ENCODE results near the gene ST8SIA6. TPM values are rescaled to one million over a fixed set of nuclear protein-coding genes. Genes with fewer than 3 reads are reported as not detected.
"Not testable (repeated sequence)": the region's sequence is repeated elsewhere in the genome, so short reads cannot be mapped to it uniquely, and the experiment has no call there.

ST8SIA6 gene
- total and polyA plus RNA-seq, 7 donors, result 0.50 to 2.6 (median 1.1) TPM; not detected in 2

GRCh38 chr10:17330501-17330900 is 123.9 kb downstream of the ST8SIA6 start:
- 73 to 75% methylated on average over 2 of the region's 2 CpGs for whole genome bisulfite sequencing, 2 donors
- TF ChIP-seq POLR2A (IDR thresholded peaks at IDR 0.05) (no peak), EP300 (IDR thresholded peaks at IDR 0.05) (no peak), POLR2AphosphoS5 (IDR thresholded peaks at IDR 0.05) (no peak), CTCF (IDR thresholded peaks at IDR 0.05) (no peak)
- intact Hi-C loops (cut with DNase I), result no loop called here

GRCh38 chr10:17326377-17326776 is 128.0 kb downstream of the ST8SIA6 start:
- Histone ChIP-seq H3K9me3 (no peaks in the 10 kb centered on the region), H3K27me3 (no peaks in the 10 kb centered on the region), H3K4me3 (no peak overlapping the region), H3K4me1 (no peaks in the 10 kb centered on the region), H3K27ac (no peak overlapping the region), H3K36me3 (no peaks in the 10 kb centered on the region)
- 85 to 86% methylated on average over 4 of the region's 4 CpGs for WGBS, 2 donors
- DNase-seq, result no peak
- intact Hi-C loops (cut with DNase I), result no loop called here
- TF ChIP-seq POLR2A (IDR thresholded peaks at IDR 0.05) (no peak), POLR2AphosphoS5 (IDR thresholded peaks at IDR 0.05) (no peak), EP300 (IDR thresholded peaks at IDR 0.05) (no peak), CTCF (IDR thresholded peaks at IDR 0.05) (no peak)

More at GRCh38 chr10:17330501-17330900, 123.9 kb downstream of the ST8SIA6 start:
- Histone ChIP-seq H3K27me3 (no peaks in the 10 kb centered on the region), H3K4me1 (no peaks in the 10 kb centered on the region), H3K27ac (no peak overlapping the region), H3K36me3 (no peaks in the 10 kb centered on the region), H3K4me3 (no peak overlapping the region), H3K9me3 (no peaks in the 10 kb centered on the region)
- DNase-seq, result no peak

- H3K36me3 ChIP-seq; H3K4me1 ChIP-seq; H3K9me3 ChIP-seq; H3K27ac ChIP-seq; DNase-seq; H3K4me3 ChIP-seq; H3K27me3 ChIP-seq; intact Hi-C loops (cut with DNase I): not testable (repeated sequence)
- 83 to 86% methylated on average over 3 of the region's 3 CpGs for WGBS, 2 donors
Observed at GRCh38 chr10:17321957-17322356, 132.4 kb downstream of the ST8SIA6 start.

GRCh38 chr10:17316488-17317170 is 137.8 kb downstream of the ST8SIA6 start:
- Histone ChIP-seq H3K4me1 (no peaks in the 10 kb centered on the region), H3K27me3 (no peaks in the 10 kb centered on the region), H3K36me3 (no peaks in the 10 kb centered on the region), H3K9me3 (no peaks in the 10 kb centered on the region), H3K4me3 (no peak overlapping the region), H3K27ac (no peak overlapping the region)
- TF ChIP-seq POLR2AphosphoS5 (IDR thresholded peaks at IDR 0.05), result no peak
- TF ChIP-seq EP300 (IDR thresholded peaks at IDR 0.05), result no peak
- no peak for TF ChIP-seq POLR2A (IDR thresholded peaks at IDR 0.05)
- no peak for TF ChIP-seq CTCF (IDR thresholded peaks at IDR 0.05)
- 74 to 95% methylated on average over 1 of the region's 1 CpG for WGBS, 2 donors
- intact Hi-C loops (cut with DNase I), result no loop called here
- no peak for DNase-seq

- intact Hi-C loops (cut with DNase I), result no loop called here
- Histone ChIP-seq H3K27ac (no peak overlapping the region), H3K4me1 (no peaks in the 10 kb centered on the region), H3K9me3 (no peaks in the 10 kb centered on the region), H3K27me3 (no peaks in the 10 kb centered on the region), H3K4me3 (no peak overlapping the region), H3K36me3 (no peaks in the 10 kb centered on the region)
- WGBS, 2 donors, result 73 to 85% methylated on average over 2 of the region's 2 CpGs
- DNase-seq, result no peak
- no peak for TF ChIP-seq EP300 (IDR thresholded peaks at IDR 0.05)
- TF ChIP-seq CTCF (IDR thresholded peaks at IDR 0.05), result no peak
- TF ChIP-seq POLR2AphosphoS5 (IDR thresholded peaks at IDR 0.05), result no peak
- TF ChIP-seq POLR2A (IDR thresholded peaks at IDR 0.05), result no peak
Observed at GRCh38 chr10:17309435-17309834, 145.0 kb downstream of the ST8SIA6 start.

Data from sigmoid colon (tissue), 7 donors.